ENCODE data around the gene SLC5A10.
"Not testable (repeated sequence)": the region's sequence is repeated elsewhere in the genome, so short reads cannot be mapped to it uniquely, and the experiment has no call there.

The SLC5A10 gene

GRCh38 chr17:19047510-19047909 lies 95.5 kb downstream of the SLC5A10 start:
- DNase-seq = not testable (repeated sequence)

DNA sequence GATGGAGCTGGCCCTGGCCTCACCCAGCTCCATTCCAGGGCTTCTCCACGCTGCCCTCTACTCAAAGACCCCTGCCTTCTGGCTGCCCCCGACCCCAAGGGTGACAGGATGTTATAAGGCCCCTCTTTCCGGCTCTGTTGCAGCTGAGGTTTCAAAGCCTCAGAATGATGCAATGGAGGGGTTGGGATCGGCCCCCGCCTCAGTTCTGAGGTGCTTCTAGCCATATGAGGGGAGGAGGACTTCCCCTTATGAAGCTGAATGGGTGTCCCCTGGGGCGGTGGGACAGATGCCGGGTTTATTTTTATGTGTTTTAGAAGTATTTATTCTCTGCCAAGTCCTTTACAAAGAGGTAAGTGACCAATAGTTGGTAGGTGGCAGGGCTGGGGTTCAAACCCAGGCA lies 96.9 kb downstream of the SLC5A10 start:
- DNase-seq = not testable (repeated sequence)

GRCh38 chr17:19055447-19055846 lies 103.5 kb downstream of the SLC5A10 start:
- DNase-seq = not testable (repeated sequence)

DNA sequence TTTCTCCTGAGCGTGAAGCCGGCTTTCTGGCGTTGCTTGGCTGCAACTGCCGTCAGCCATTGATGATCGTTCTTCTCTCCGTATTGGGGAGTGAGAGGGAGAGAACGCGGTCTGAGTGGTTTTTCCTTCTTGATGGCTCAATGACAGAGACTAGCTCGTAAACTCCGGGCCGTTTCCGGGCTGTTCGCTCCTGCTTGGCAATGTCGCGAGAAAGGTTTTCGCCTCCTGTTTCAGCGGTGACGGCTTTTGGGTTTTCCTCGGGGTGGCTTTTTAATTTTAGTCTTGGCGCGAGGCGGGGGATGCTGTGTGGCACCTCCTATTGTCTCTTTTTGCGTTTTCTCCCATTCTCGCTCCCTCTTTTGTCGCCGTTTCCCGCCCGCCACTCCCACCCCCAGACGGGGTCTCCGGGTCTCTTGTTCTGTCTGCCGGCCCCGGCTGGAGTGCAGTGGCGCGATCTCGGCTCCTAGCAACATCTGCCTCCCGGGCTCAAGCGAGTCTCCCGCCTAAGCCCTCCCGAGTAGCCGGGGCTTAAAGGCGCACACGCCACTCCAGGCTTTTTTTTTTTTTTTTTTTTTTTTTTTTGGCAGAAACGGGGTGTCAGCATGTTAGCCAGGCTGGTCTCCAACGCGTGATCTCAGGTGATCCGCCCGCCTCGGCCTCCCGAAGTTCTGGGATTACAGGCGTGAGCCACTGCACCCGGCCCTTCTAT lies 110.2 kb downstream of the SLC5A10 start:
- DNase-seq = not testable (repeated sequence)

- not testable (repeated sequence) for DNase-seq
These were observed 110.9 kb downstream of the SLC5A10 start for GRCh38 chr17:19062718-19063325.

GRCh38 chr17:19063326-19063956 lies 111.5 kb downstream of the SLC5A10 start:
- not testable (repeated sequence) for DNase-seq

- DNase-seq = peak; percentile 41
These were observed 112.4 kb downstream of the SLC5A10 start for GRCh38 chr17:19064378-19064777.

GRCh38 chr17:19070318-19071168 lies 118.6 kb downstream of the SLC5A10 start:
- DNase-seq = not testable (repeated sequence)
